HCT116 (cell line): ENCODE data around the gene SUPT5H. TPM values are rescaled to one million over a fixed set of nuclear protein-coding genes. Genes with fewer than 3 reads are reported as not detected.

Experiments used
- ATAC-seq: fragments of 200-7000 bp; cut with Tn5 transposase; 2 replicates; pipeline ENCODE4 v1.9.1; 2020; ENCODE audit warnings: mild to moderate bottlenecking, moderate library complexity
- BruUV-seq: library from RNA; stranded (reverse); fragments of 400-500 nt; replicated peaks from 2 replicates; lab custom pipeline; 2021; lab: Mats Ljungman, UMichigan
- CTCF ChIA-PET: fragments of 300-600 bp; sonication (Branson Sonifier 250); formaldehyde crosslinking; loops from one replicate; lab custom pipeline; 2021; ENCODE audit warnings: antibody characterized with exemption; lab: Charles Lee
- POLR2A ChIA-PET: fragments of 300-600, 350-600 bp; sonication (Branson Sonifier 250); formaldehyde crosslinking; loops from one replicate; lab custom pipeline; 2021; ENCODE audit warnings: antibody characterized with exemption; lab: Charles Lee
- RAD21 ChIA-PET, 2 experiments: fragments of 300-600 bp; sonication (Branson Sonifier 250); formaldehyde crosslinking; loops; one replicate each; lab custom pipeline; 2023; ENCODE audit warnings: low total read pairs in 2 of 2; ENCODE audit not compliant: uncharacterized antibody in 2 of 2, unreplicated experiment in 2 of 2, low non-redundant PET in 1 of 2; lab: Charles Lee
- DNase-seq: peaks from one replicate; pipeline ENCODE4 v3.0.0-alpha.2; 2010; ENCODE audit warnings: low read depth, low spot score
- H2AFZ ChIP-seq: fragments of 200-600 bp; shearing (Covaris generic), sonication (generic); 2 replicates; pipeline ENCODE4 v1.6.1; 2017; ENCODE audit warnings: low read depth, mixed run types, mixed read lengths, antibody characterized with exemption, low read length; ENCODE audit not compliant: poor library complexity, severe bottlenecking
- H3K27ac ChIP-seq: 2 replicates; pipeline ENCODE4 v1.5.1; 2012; ENCODE audit warnings: low read depth, low read length
- H3K27me3 ChIP-seq: fragments of 200-600 bp; sonication (generic); 2 replicates; pipeline ENCODE4 v1.6.1; 2016; ENCODE audit warnings: mixed run types, low read length, mixed read lengths; ENCODE audit not compliant: insufficient read depth
- H3K36me3 ChIP-seq, 2 experiments: fragments of 200-500 bp in 1 of 2; fragments of 200-600 bp in 1 of 2; sonication (Bioruptor generic) in 1 of 2; sonication (generic) in 1 of 2; 2 replicates each; pipeline versions ENCODE4 v1.5.1 to v1.6.1; 2014 to 2016; ENCODE audit warnings: low read length in 2 of 2, inconsistent platforms in 1 of 2, mixed read lengths in 1 of 2, mixed run types in 1 of 2; ENCODE audit not compliant: insufficient read depth in 2 of 2, control insufficient read depth in 1 of 2
- H3K4me1 ChIP-seq, 2 experiments: fragments of 200-600 bp in 1 of 2; sonication (generic) in 1 of 2; 2 replicates each; pipeline versions ENCODE4 v1.5.1 to v1.6.1; 2012 to 2017; ENCODE audit warnings: low read length in 2 of 2, inconsistent platforms in 1 of 2, mild to moderate bottlenecking in 1 of 2, mixed read lengths in 1 of 2, mixed run types in 1 of 2, moderate library complexity in 1 of 2; ENCODE audit not compliant: insufficient read depth in 2 of 2, control insufficient read depth in 1 of 2
- H3K4me2 ChIP-seq: fragments of 200-600 bp; sonication (generic); 2 replicates; pipeline ENCODE4 v1.6.1; 2017; ENCODE audit warnings: mixed run types, low read length, mixed read lengths
- H3K4me3 ChIP-seq, 2 experiments: fragments of 200-600 bp in 1 of 2; sonication (generic) in 1 of 2; replicated peaks in 1 of 2; 2 replicates each; pipeline ENCODE4 v1.5.1; 2011 to 2016; ENCODE audit warnings: low read length in 2 of 2, control low read depth in 1 of 2, low read depth in 1 of 2, mild to moderate bottlenecking in 1 of 2, mixed read lengths in 1 of 2, mixed run types in 1 of 2
- H3K79me2 ChIP-seq: fragments of 200-600 bp; sonication (generic); 2 replicates; pipeline ENCODE4 v1.6.1; 2017; ENCODE audit warnings: mild to moderate bottlenecking, mixed run types, low read length, moderate library complexity, mixed read lengths; ENCODE audit not compliant: insufficient read depth
- H3K9ac ChIP-seq: fragments of 200-600 bp; sonication (generic); 2 replicates; pipeline ENCODE4 v1.6.1; 2016; ENCODE audit warnings: low read length, mixed read lengths
- H3K9me2 ChIP-seq: fragments of 200-600 bp; sonication (generic), shearing (Covaris generic); 2 replicates; pipeline ENCODE4 v1.6.1; 2017; ENCODE audit warnings: mixed run types, mild to moderate bottlenecking, moderate library complexity; ENCODE audit not compliant: insufficient read depth
- H3K9me3 ChIP-seq, 2 experiments: fragments of 200-500 bp in 1 of 2; fragments of 200-600 bp in 1 of 2; sonication (Bioruptor generic) in 1 of 2; sonication (generic) in 1 of 2; 2 replicates each; pipeline ENCODE4 v1.6.1; 2014 to 2017; ENCODE audit warnings: low read length in 2 of 2, mixed read lengths in 2 of 2, inconsistent platforms in 1 of 2, low read depth in 1 of 2, mild to moderate bottlenecking in 1 of 2, mixed run types in 1 of 2, moderate library complexity in 1 of 2; ENCODE audit not compliant: control insufficient read depth in 1 of 2, insufficient read depth in 1 of 2
- H4K20me1 ChIP-seq: fragments of 200-600 bp; sonication (generic), shearing (Covaris generic); 2 replicates; pipeline ENCODE4 v1.6.1; 2017; ENCODE audit warnings: mixed run types, mild to moderate bottlenecking, moderate library complexity; ENCODE audit not compliant: insufficient read depth
- ATF3 ChIP-seq: IDR thresholded peaks from 2 replicates; pipeline ENCODE4 v1.6.1; 2012
- CBX3 ChIP-seq: IDR thresholded peaks from 2 replicates; pipeline ENCODE4 v1.6.1; 2012; ENCODE audit warnings: low read depth
- CTCF ChIP-seq, 3 experiments: fragments of 200-600 bp in 1 of 3; sonication (generic) in 1 of 3; IDR thresholded peaks in 2 of 3; conservative IDR thresholded peaks in 1 of 3; 2 replicates each; pipeline ENCODE4 v1.5.1; 2012 to 2017; ENCODE audit warnings: low read depth in 2 of 3, low read length in 2 of 3, antibody characterized with exemption in 1 of 3, borderline replicate concordance in 1 of 3, control low read depth in 1 of 3, mild to moderate bottlenecking in 1 of 3, mixed read lengths in 1 of 3, mixed run types in 1 of 3, moderate library complexity in 1 of 3; ENCODE audit not compliant: insufficient read depth in 1 of 3
- ELF1 ChIP-seq: IDR thresholded peaks from 2 replicates; pipeline ENCODE4 v1.6.1; 2012; ENCODE audit warnings: low read depth, borderline replicate concordance
- EZH2phosphoT487 ChIP-seq: fragments of 200-600 bp; IDR thresholded peaks from 2 replicates; pipeline ENCODE4 v1.6.1; 2018; ENCODE audit warnings: antibody characterized with exemption, borderline replicate concordance
- POLR2A ChIP-seq: IDR thresholded peaks from 2 replicates; pipeline ENCODE4 v1.7.0; 2011; ENCODE audit warnings: borderline replicate concordance; ENCODE audit not compliant: insufficient read depth, insufficient read length; ENCODE audit errors: extremely low read depth
- POLR2AphosphoS5 ChIP-seq: IDR thresholded peaks from 2 replicates; pipeline ENCODE4 v1.6.1; 2011; ENCODE audit warnings: mild to moderate bottlenecking, low read depth, low read length, moderate library complexity
- RAD21 ChIP-seq: IDR thresholded peaks from 2 replicates; pipeline ENCODE4 v1.6.1; 2012; ENCODE audit warnings: low read depth, mild to moderate bottlenecking
- SP1 ChIP-seq: IDR thresholded peaks from 2 replicates; pipeline ENCODE4 v1.6.1; 2012; ENCODE audit warnings: low read depth
- ZFX ChIP-seq: fragments of 450-650 bp; IDR thresholded peaks from 2 replicates; pipeline ENCODE4 v1.6.1; 2017
- intact Hi-C: fragments of 100-400 bp; cut with micrococcal nuclease; formaldehyde crosslinking; loops from 2 replicates; pipeline ENCODE4 v1.10.0; 2022
- total RNA-seq: library from RNA; stranded (reverse); gene quantifications from one replicate; pipeline ENCODE4 v1.2.1, GENCODE V29; 2021; ENCODE audit not compliant: unreplicated experiment

The SUPT5H gene
- total RNA-seq, 1 experiment from 2014 or later = 120 TPM

GRCh38 chr19:39411081-39411831 lies 34.1 kb upstream of the SUPT5H start:
- Histone ChIP-seq H3K27ac (peak overlapping the region; percentile 100), H3K9ac (peak overlapping the region; percentile 97), H3K4me2 (peak overlapping the region; percentile 92), H3K9me3 (no peaks in the 10 kb centered on the region), H3K36me3 (peaks cover 2 to 12% of the 10 kb centered on the region in 2 experiments; a peak in 1 of 4 replicates), H3K9me2 (no peaks in the 10 kb centered on the region), H2AFZ (no peak overlapping the region), H3K4me3 (peak overlapping the region; percentile 90 to 98), H3K4me1 (peaks cover 33 to 67% of the 10 kb centered on the region in 2 experiments), H3K79me2 (peaks cover 26% of the 10 kb centered on the region), H3K27me3 (no peaks in the 10 kb centered on the region), H4K20me1 (peaks cover 5% of the 10 kb centered on the region; the same call in 1 of the 2 replicates)
- DNase-seq (no peak), ATAC-seq (no peak)
- BruUV-seq = no TSS peak
- ChIA-PET POLR2A (interaction anchor here (1.1 to 2.3 kb wide), 4 partner anchors 9 to 24 kb away, joined by 7 to 35 read pairs (median 10); partner anchors contain the start of genes MED29, PAF1 and RPS16), RAD21 (interaction anchor here (1.4 to 1.9 kb wide), 3 partner anchors 9 to 14 kb away, joined by 4 to 21 read pairs (median 14); no protein-coding TSS in a partner anchor), CTCF (interaction anchor here (1.0 to 2.0 kb wide), 4 partner anchors 9 to 69 kb away, joined by 3 to 51 read pairs (median 6); partner anchors contain the start of genes MED29, PAF1 and SAMD4B)
- TF ChIP-seq RAD21 (no peak), POLR2AphosphoS5 (peak; percentile 46; the same call in 1 of the 2 replicates), CBX3 (no peak), ZFX (no peak)
- intact Hi-C loops = loop anchor here (1.0 to 5.0 kb wide), 3 partner anchors 9 to 69 kb away; partner anchors contain the start of gene SAMD4B

- peak; percentile 84 for DNase-seq
- BruUV-seq = no TSS peak
- H3K27ac ChIP-seq = peak overlapping the region; percentile 100
- no peak overlapping the region for H2AFZ ChIP-seq
- peak; percentile 52 for ATAC-seq
- RAD21 ChIA-PET = interaction anchor here (1.4 to 1.9 kb wide), 3 partner anchors 9 to 14 kb away, joined by 4 to 21 read pairs (median 14); no protein-coding TSS in a partner anchor
- CTCF ChIA-PET = interaction anchor here (0.7 to 2.0 kb wide), 5 partner anchors 10 to 70 kb away, joined by 3 to 51 read pairs (median 5); partner anchors contain the start of genes MED29, PAF1 and SAMD4B
- H3K27me3 ChIP-seq = no peaks in the 10 kb centered on the region
- H3K9me3 ChIP-seq = no peaks in the 10 kb centered on the region
- peak overlapping the region; percentile 92 for H3K4me2 ChIP-seq
- H3K4me3 ChIP-seq = peak overlapping the region; percentile 8 to 90; a peak in 2 of 4 replicates
- intact Hi-C loops = loop anchor here (1.0 to 5.0 kb wide), 7 partner anchors 9 to 289 kb away; partner anchors contain the start of genes MED29, PAF1 and SAMD4B
- peaks cover 23% of the 10 kb centered on the region for H3K79me2 ChIP-seq
- TF ChIP-seq ELF1 (no peak), ATF3 (no peak), CTCF (IDR thresholded peaks at IDR 0.05 in 2 of 3, conservative IDR thresholded peaks at IDR 0.05 in 1 of 3; ENCODE audit: borderline replicate concordance in 1 of 3, insufficient read depth in 1 of 3, low read depth in 2 of 3, low read length in 2 of 3) (peak in 2 of 3 experiments; percentile 86 to 98; a peak in 4 of 6 replicates), POLR2A (no peak), EZH2phosphoT487 (no peak), POLR2AphosphoS5 (no peak), SP1 (no peak)
- TF ChIP-seq, all 23 proteins: peak for 1
- peaks cover 33 to 65% of the 10 kb centered on the region in 2 experiments for H3K4me1 ChIP-seq
- H3K36me3 ChIP-seq = peaks cover 2 to 12% of the 10 kb centered on the region in 2 experiments; a peak in 1 of 4 replicates
- peaks cover 5% of the 10 kb centered on the region; the same call in 1 of the 2 replicates for H4K20me1 ChIP-seq
- POLR2A ChIA-PET = interaction anchor here (1.1 to 2.3 kb wide), 4 partner anchors 10 to 24 kb away, joined by 7 to 35 read pairs (median 10); partner anchors contain the start of genes MED29, PAF1 and RPS16
- H3K9me2 ChIP-seq = no peaks in the 10 kb centered on the region
- H3K9ac ChIP-seq = peak overlapping the region; percentile 97
These were observed 33.6 kb upstream of the SUPT5H start for GRCh38 chr19:39411832-39412099.
